SU-DHL-6 (cell line): ENCODE data around the gene RASL11A.
"Not testable (repeated sequence)": the region's sequence is repeated elsewhere in the genome, so short reads cannot be mapped to it uniquely, and the experiment has no call there.

Source experiments
- H2AFZ ChIP-seq: fragments of 200-600 bp; sonication (generic); 2 replicates; pipeline ENCODE4 v1.6.1; 2014; ENCODE audit warnings: low read depth, mild to moderate bottlenecking, moderate library complexity, mixed read lengths, antibody characterized with exemption, low read length; ENCODE audit not compliant: severe bottlenecking
- H3F3A ChIP-seq: fragments of 200-600 bp; shearing (Covaris generic); 2 replicates; pipeline ENCODE4 v1.6.0; 2016; ENCODE audit warnings: antibody characterized with exemption, mild to moderate bottlenecking; ENCODE audit not compliant: insufficient read depth
- H3K27ac ChIP-seq: fragments of 200-600 bp; sonication (generic); 2 replicates; pipeline ENCODE4 v1.5.1; 2016; ENCODE audit warnings: low read depth, mild to moderate bottlenecking, low read length, moderate library complexity, mixed read lengths
- H3K27me3 ChIP-seq: fragments of 200-600 bp; sonication (generic), shearing (Covaris generic); 2 replicates; pipeline ENCODE4 v1.6.0; 2014; ENCODE audit warnings: mild to moderate bottlenecking, low read length
- H3K36me3 ChIP-seq: fragments of 200-600 bp; sonication (generic); 2 replicates; pipeline ENCODE4 v1.6.1; 2014; ENCODE audit warnings: mild to moderate bottlenecking, low read length, mixed read lengths
- H3K4me2 ChIP-seq: fragments of 300-600, 200-600 bp; shearing (Covaris generic), sonication (generic); 2 replicates; pipeline ENCODE4 v1.6.0; 2014; ENCODE audit warnings: low read length, low read depth, mild to moderate bottlenecking; ENCODE audit not compliant: poor library complexity, severe bottlenecking
- H3K4me3 ChIP-seq: fragments of 200-600 bp; sonication (generic); 2 replicates; pipeline ENCODE4 v1.5.1; 2014; ENCODE audit warnings: antibody characterized with exemption, low read length, mild to moderate bottlenecking, mixed read lengths; ENCODE audit not compliant: insufficient read depth, poor library complexity, severe bottlenecking
- H3K79me2 ChIP-seq: fragments of 200-600 bp; sonication (generic); 2 replicates; pipeline ENCODE4 v1.6.1; 2014; ENCODE audit warnings: mild to moderate bottlenecking, low read length, moderate library complexity; ENCODE audit not compliant: insufficient read depth
- H3K9ac ChIP-seq: fragments of 200-600 bp; sonication (generic); 2 replicates; pipeline ENCODE4 v1.7.0; 2014; ENCODE audit warnings: mild to moderate bottlenecking, low read length
- H3K9me2 ChIP-seq: fragments of 200-600 bp; sonication (generic); replicated peaks from 2 replicates; pipeline ENCODE4 v1.6.1; 2014; ENCODE audit warnings: low read length; ENCODE audit not compliant: insufficient read depth
- H3K9me3 ChIP-seq: fragments of 200-600 bp; sonication (generic); 2 replicates; pipeline ENCODE4 v1.6.1; 2014; ENCODE audit warnings: low read length, mixed read lengths; ENCODE audit not compliant: insufficient read depth
- H4K20me1 ChIP-seq: fragments of 200-600 bp; sonication (generic); 2 replicates; pipeline ENCODE4 v1.6.1; 2014; ENCODE audit warnings: low read depth, mild to moderate bottlenecking, antibody characterized with exemption, low read length, moderate library complexity, mixed read lengths
- EZH2phosphoT487 ChIP-seq: fragments of 200-600 bp; sonication (generic), shearing (Covaris generic); conservative IDR thresholded peaks from 2 replicates; pipeline ENCODE4 v1.6.1; 2018; ENCODE audit warnings: mild to moderate bottlenecking, antibody characterized with exemption, low read length, moderate library complexity, mixed read lengths
- TF ChIP-seq, protein P1 (sequence below): fragments of 200-600 bp; sonication (generic); IDR thresholded peaks from one replicate; pipeline ENCODE4 v1.5.1; 2017; ENCODE audit warnings: antibody characterized with exemption, mild to moderate bottlenecking, low read length, moderate library complexity; ENCODE audit not compliant: insufficient read depth, poor library complexity, severe bottlenecking

The RASL11A gene

GRCh38 chr13:27270594-27271520, at the start of gene RASL11A:
Gene RASL11A, plus strand, starts transcription at chr13:27270830. Its CDS starts 115 bp downstream, at chr13:27270945.
- Histone ChIP-seq H3F3A (0 out of 2 replicates have a peak, but pooled peaks cover 3% of the 10 kb centered on the region), H3K9me3 (no peaks in the 10 kb centered on the region)

GRCh38 chr13:27222100-27222499, 48.5 kb upstream of the RASL11A start:
- not testable (repeated sequence) for H4K20me1 ChIP-seq, H3K27me3 ChIP-seq, H3K9me2 ChIP-seq, H3K9me3 ChIP-seq, H3K36me3 ChIP-seq, H2AFZ ChIP-seq, H3K79me2 ChIP-seq
- Histone ChIP-seq H3K27ac (peak overlapping the region; percentile 97), H3K4me2 (peak overlapping the region; percentile 49), H3F3A (peaks cover 53% of the 10 kb centered on the region), H3K4me3 (peak overlapping the region; percentile 34), H3K9ac (peak overlapping the region; percentile 37; the same call in 1 of the 2 replicates)

More at GRCh38 chr13:27270594-27271520, at the start of gene RASL11A:
- Histone ChIP-seq H2AFZ (peak within 1 kb of the TSS; percentile 92), H3K79me2 (no peaks in the 10 kb centered on the region), H3K4me3 (peak within 1 kb of the TSS; percentile 71), H3K9me2 (no peaks in the 10 kb centered on the region), H3K27ac (no peak within 1 kb of the TSS), H3K4me2 (peak within 1 kb of the TSS; percentile 66), H4K20me1 (no peaks in the 10 kb centered on the region), H3K36me3 (no peaks in the 10 kb centered on the region), H3K9ac (peak within 1 kb of the TSS; percentile 70), H3K27me3 (no peaks in the 10 kb centered on the region)
- TF ChIP-seq, protein P1, sequence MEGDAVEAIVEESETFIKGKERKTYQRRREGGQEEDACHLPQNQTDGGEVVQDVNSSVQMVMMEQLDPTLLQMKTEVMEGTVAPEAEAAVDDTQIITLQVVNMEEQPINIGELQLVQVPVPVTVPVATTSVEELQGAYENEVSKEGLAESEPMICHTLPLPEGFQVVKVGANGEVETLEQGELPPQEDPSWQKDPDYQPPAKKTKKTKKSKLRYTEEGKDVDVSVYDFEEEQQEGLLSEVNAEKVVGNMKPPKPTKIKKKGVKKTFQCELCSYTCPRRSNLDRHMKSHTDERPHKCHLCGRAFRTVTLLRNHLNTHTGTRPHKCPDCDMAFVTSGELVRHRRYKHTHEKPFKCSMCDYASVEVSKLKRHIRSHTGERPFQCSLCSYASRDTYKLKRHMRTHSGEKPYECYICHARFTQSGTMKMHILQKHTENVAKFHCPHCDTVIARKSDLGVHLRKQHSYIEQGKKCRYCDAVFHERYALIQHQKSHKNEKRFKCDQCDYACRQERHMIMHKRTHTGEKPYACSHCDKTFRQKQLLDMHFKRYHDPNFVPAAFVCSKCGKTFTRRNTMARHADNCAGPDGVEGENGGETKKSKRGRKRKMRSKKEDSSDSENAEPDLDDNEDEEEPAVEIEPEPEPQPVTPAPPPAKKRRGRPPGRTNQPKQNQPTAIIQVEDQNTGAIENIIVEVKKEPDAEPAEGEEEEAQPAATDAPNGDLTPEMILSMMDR, result peak; percentile 91
- TF ChIP-seq EZH2phosphoT487, result no peak

DNA sequence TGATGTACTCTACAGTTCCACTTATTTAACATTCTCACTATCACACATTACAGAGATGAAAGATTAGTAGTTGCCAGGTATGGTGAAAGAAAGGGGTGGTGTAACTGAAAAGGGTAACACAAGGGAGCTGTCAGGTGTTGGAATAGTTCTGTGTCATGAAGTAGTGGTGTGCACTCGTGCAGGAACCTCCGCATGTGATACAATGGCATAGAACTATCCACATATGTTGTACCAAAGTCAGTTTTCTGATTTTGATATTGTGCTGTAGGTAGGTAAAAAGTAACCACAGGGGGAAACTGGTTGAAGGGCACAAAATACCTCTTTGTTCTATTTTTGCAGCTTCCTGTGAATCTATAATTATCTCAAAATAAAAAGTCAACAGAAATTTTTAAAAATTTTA, 43.6 kb upstream of the RASL11A start:
- no peaks in the 10 kb centered on the region for H4K20me1 ChIP-seq
- H3K27me3 ChIP-seq, result no peaks in the 10 kb centered on the region
- H3K79me2 ChIP-seq, result no peaks in the 10 kb centered on the region
- H3K4me2 ChIP-seq, result peak overlapping the region; percentile 66
- H3K9me2 ChIP-seq, result no peaks in the 10 kb centered on the region
- H3K9me3 ChIP-seq, result peaks cover 12% of the 10 kb centered on the region; the same call in 1 of the 2 replicates
- TF ChIP-seq, protein P1, result no peak
- TF ChIP-seq EZH2phosphoT487, result no peak
- peaks cover 83% of the 10 kb centered on the region for H3F3A ChIP-seq
- H3K36me3 ChIP-seq, result no peaks in the 10 kb centered on the region
- peak overlapping the region; percentile 25 for H3K4me3 ChIP-seq
- H3K27ac ChIP-seq, result peak overlapping the region; percentile 97
- H3K9ac ChIP-seq, result peak overlapping the region; percentile 56
- no peak overlapping the region for H2AFZ ChIP-seq

DNA sequence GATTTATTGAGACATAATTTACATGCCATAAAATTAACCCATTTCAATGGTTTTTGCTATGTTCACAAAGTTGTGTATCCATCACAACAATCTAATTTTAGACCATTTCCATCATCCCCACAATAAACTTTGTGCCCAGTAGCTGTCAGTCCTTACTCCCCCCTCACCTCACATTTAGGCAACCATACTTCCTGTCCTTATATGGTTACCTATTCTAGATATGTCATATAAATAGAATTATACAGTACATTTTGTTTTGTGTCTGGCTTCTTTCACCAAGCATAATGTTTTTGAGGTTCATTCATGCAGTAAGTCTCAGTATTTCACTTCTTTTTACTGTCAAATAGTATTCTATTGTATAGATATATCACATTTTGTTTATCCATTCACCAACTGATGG, 42.5 kb upstream of the RASL11A start:
- peak overlapping the region; percentile 97 for H3K27ac ChIP-seq
- peaks cover 72% of the 10 kb centered on the region for H3F3A ChIP-seq
- peak overlapping the region; percentile 56 for H3K9ac ChIP-seq
- no peak for TF ChIP-seq EZH2phosphoT487
- TF ChIP-seq, protein P1, result no peak
- H3K79me2 ChIP-seq, result no peaks in the 10 kb centered on the region
- H3K4me3 ChIP-seq, result peak overlapping the region; percentile 25
- H3K27me3 ChIP-seq, result no peaks in the 10 kb centered on the region
- H3K9me3 ChIP-seq, result peaks cover 12% of the 10 kb centered on the region; the same call in 1 of the 2 replicates
- no peak overlapping the region for H2AFZ ChIP-seq
- H3K4me2 ChIP-seq, result peak overlapping the region; percentile 66
- H3K36me3 ChIP-seq, result no peaks in the 10 kb centered on the region
- no peaks in the 10 kb centered on the region for H4K20me1 ChIP-seq
- H3K9me2 ChIP-seq, result no peaks in the 10 kb centered on the region
